ENCODE measurements around the gene IL17A.

Gene IL17A

GRCh38 chr6:52186075-52186474 lies at the start of gene IL17A:
Gene IL17A, plus strand, starts transcription at chr6:52186375. Its CDS starts 57 bp downstream, at chr6:52186432.
- DNase-seq (ENCODE audit: low spot score) (no peak), ATAC-seq (ENCODE audit: low read depth) (no peak)
- TF ChIP-seq, protein P1, sequence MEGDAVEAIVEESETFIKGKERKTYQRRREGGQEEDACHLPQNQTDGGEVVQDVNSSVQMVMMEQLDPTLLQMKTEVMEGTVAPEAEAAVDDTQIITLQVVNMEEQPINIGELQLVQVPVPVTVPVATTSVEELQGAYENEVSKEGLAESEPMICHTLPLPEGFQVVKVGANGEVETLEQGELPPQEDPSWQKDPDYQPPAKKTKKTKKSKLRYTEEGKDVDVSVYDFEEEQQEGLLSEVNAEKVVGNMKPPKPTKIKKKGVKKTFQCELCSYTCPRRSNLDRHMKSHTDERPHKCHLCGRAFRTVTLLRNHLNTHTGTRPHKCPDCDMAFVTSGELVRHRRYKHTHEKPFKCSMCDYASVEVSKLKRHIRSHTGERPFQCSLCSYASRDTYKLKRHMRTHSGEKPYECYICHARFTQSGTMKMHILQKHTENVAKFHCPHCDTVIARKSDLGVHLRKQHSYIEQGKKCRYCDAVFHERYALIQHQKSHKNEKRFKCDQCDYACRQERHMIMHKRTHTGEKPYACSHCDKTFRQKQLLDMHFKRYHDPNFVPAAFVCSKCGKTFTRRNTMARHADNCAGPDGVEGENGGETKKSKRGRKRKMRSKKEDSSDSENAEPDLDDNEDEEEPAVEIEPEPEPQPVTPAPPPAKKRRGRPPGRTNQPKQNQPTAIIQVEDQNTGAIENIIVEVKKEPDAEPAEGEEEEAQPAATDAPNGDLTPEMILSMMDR (IDR thresholded peaks at IDR 0.05; ENCODE audit: poor library complexity, severe bottlenecking): no peak
- Histone ChIP-seq H3K4me3 (ENCODE audit: severe bottlenecking) (no peak within 1 kb of the TSS), H3K4me1 (ENCODE audit: insufficient read depth, poor library complexity, severe bottlenecking) (no peaks in the 10 kb centered on the region), H3K36me3 (ENCODE audit: low read depth) (no peaks in the 10 kb centered on the region), H3K27me3 (ENCODE audit: insufficient read depth, poor library complexity, severe bottlenecking) (peaks cover 20% of the 10 kb centered on the region), H3K27ac (ENCODE audit: poor library complexity, severe bottlenecking) (no peak within 1 kb of the TSS), H3K9me3 (ENCODE audit: severe bottlenecking) (no peaks in the 10 kb centered on the region)

- H3K27ac ChIP-seq (ENCODE audit: poor library complexity, severe bottlenecking): no peak overlapping the region
- H3K4me3 ChIP-seq (ENCODE audit: severe bottlenecking): no peak overlapping the region
- peaks cover 23% of the 10 kb centered on the region for H3K27me3 ChIP-seq (ENCODE audit: insufficient read depth, poor library complexity, severe bottlenecking)
- ATAC-seq (ENCODE audit: low read depth) (no peak), DNase-seq (ENCODE audit: low spot score) (no peak)
- H3K9me3 ChIP-seq (ENCODE audit: severe bottlenecking): no peaks in the 10 kb centered on the region
- TF ChIP-seq, protein P1 (IDR thresholded peaks at IDR 0.05; ENCODE audit: poor library complexity, severe bottlenecking): no peak
- H3K36me3 ChIP-seq (ENCODE audit: low read depth): no peaks in the 10 kb centered on the region
- H3K4me1 ChIP-seq (ENCODE audit: insufficient read depth, poor library complexity, severe bottlenecking): no peaks in the 10 kb centered on the region
Measured at GRCh38 chr6:52136934-52137467, 49.2 kb upstream of the IL17A start.

DNA sequence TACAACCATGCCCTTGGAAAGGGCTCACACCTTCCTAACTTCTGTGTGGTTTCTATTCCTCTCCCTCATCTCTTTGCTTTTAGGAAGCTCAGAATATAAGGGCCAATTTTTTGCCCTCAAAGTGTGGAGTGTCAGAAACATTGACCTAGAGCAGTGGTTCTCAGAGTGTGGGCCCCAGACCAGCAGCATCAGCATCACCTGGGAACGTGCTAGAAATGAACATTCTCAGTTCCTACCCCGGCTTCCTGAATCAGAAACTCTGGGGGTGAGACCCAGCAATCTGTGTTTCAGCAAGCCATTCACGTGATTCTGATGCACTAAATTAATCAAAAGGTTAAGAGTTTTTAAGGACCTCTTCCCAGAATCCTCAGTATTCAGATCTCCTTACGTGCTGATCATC lies 47.9 kb upstream of the IL17A start:
- Histone ChIP-seq H3K4me3 (ENCODE audit: severe bottlenecking) (no peak overlapping the region), H3K27ac (ENCODE audit: poor library complexity, severe bottlenecking) (no peak overlapping the region), H3K9me3 (ENCODE audit: severe bottlenecking) (no peaks in the 10 kb centered on the region), H3K27me3 (ENCODE audit: insufficient read depth, poor library complexity, severe bottlenecking) (peaks cover 36% of the 10 kb centered on the region), H3K4me1 (ENCODE audit: insufficient read depth, poor library complexity, severe bottlenecking) (no peaks in the 10 kb centered on the region), H3K36me3 (ENCODE audit: low read depth) (no peaks in the 10 kb centered on the region)
- TF ChIP-seq, protein P1 (IDR thresholded peaks at IDR 0.05; ENCODE audit: poor library complexity, severe bottlenecking): no peak
- ATAC-seq (ENCODE audit: low read depth): no peak
- no peak for DNase-seq (ENCODE audit: low spot score)

DNA sequence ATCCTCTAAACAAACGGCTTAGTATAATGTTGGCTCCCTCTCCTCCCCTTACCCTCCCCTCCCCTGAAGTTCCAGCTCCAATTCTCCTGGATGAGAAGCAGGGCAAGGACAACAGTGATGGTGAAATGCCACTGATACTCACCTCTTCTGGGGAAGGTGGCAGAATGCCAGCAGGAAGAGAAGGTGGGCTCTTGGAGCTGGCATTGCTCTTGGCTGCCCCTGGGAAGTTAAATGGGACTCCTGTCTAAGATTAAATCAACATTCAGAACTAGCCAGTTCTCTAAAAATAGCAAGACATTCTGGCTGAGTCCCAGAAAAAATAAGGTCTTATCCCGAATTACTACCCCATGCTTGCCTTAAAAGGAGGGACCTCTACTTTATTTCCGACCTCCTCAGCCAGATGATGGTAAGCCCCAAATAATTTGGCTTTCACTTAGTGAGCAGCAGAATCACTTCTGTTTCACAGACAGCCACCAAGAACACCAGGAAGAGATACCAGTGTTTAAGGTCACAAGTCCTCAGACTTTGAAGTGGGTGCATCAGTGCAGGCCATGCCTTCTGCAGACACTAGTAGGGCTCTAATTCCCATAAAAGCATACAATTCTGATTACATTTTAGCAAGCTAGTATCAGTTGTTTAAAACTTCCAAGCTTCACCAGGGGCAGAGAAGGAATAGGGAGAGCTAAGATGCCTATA lies 46.0 kb upstream of the IL17A start:
- Histone ChIP-seq H3K27ac (ENCODE audit: poor library complexity, severe bottlenecking) (no peak overlapping the region), H3K36me3 (ENCODE audit: low read depth) (no peaks in the 10 kb centered on the region), H3K27me3 (ENCODE audit: insufficient read depth, poor library complexity, severe bottlenecking) (peaks cover 47% of the 10 kb centered on the region), H3K4me1 (ENCODE audit: insufficient read depth, poor library complexity, severe bottlenecking) (no peaks in the 10 kb centered on the region), H3K9me3 (ENCODE audit: severe bottlenecking) (no peaks in the 10 kb centered on the region), H3K4me3 (ENCODE audit: severe bottlenecking) (no peak overlapping the region)
- TF ChIP-seq, protein P1 (IDR thresholded peaks at IDR 0.05; ENCODE audit: poor library complexity, severe bottlenecking): no peak
- ATAC-seq (ENCODE audit: low read depth): no peak
- no peak for DNase-seq (ENCODE audit: low spot score)

- Histone ChIP-seq H3K4me3 (ENCODE audit: severe bottlenecking) (no peak overlapping the region), H3K27ac (ENCODE audit: poor library complexity, severe bottlenecking) (no peak overlapping the region)
Measured at GRCh38 chr6:52141596-52141995, 44.6 kb upstream of the IL17A start.

More at GRCh38 chr6:52141596-52141995, 44.6 kb upstream of the IL17A start:
- ATAC-seq (ENCODE audit: low read depth): no peak
- H3K9me3 ChIP-seq (ENCODE audit: severe bottlenecking): no peaks in the 10 kb centered on the region
- no peaks in the 10 kb centered on the region for H3K36me3 ChIP-seq (ENCODE audit: low read depth)
- TF ChIP-seq, protein P1 (IDR thresholded peaks at IDR 0.05; ENCODE audit: poor library complexity, severe bottlenecking): no peak
- H3K4me1 ChIP-seq (ENCODE audit: insufficient read depth, poor library complexity, severe bottlenecking): no peaks in the 10 kb centered on the region
- peaks cover 44% of the 10 kb centered on the region for H3K27me3 ChIP-seq (ENCODE audit: insufficient read depth, poor library complexity, severe bottlenecking)
- no peak for DNase-seq (ENCODE audit: low spot score)
